ENCODE results near the gene MEIG1.

- TF ChIP-seq CTCF (IDR thresholded peaks at IDR 0.05) (peak in 2 of 3 donors; percentile 15 to 22), POLR2A (IDR thresholded peaks at IDR 0.05) (no peak)
Observed at GRCh38 chr10:14971867-14972448, 12.8 kb downstream of the MEIG1 start.
